Activated T-cell treated with anti-CD3 and anti-CD28 coated beads, Interleukin-2, amount 50 U/mL, for 4 hours (primary cell): ENCODE measurements around the gene AQP10. TPM values are rescaled to one million over a fixed set of nuclear protein-coding genes. Genes with fewer than 3 reads are reported as not detected.
"Not testable (repeated sequence)": the region's sequence is repeated elsewhere in the genome, so short reads cannot be mapped to it uniquely, and the experiment has no call there.

Experiments
- ATAC-seq, 2 donors: fragments of 200-7000 bp; cut with Tn5 transposase; one replicate each; pipeline ENCODE4 v1.10.0; 2021
- DNase-seq: peaks from one replicate; pipeline ENCODE4 v3.0.0-alpha.2; 2020
- H3K27me3 Mint-ChIP-seq: one replicate; pipeline ENCODE4 v1.8.0; 2021; ENCODE audit warnings: low read depth, mixed read lengths
- H3K36me3 Mint-ChIP-seq: one replicate; pipeline ENCODE4 v1.8.0; 2022; ENCODE audit warnings: mixed read lengths; ENCODE audit not compliant: insufficient read depth
- H3K4me1 Mint-ChIP-seq: one replicate; pipeline ENCODE4 v1.8.0; 2021; ENCODE audit warnings: low read depth, mixed read lengths
- H3K4me3 Mint-ChIP-seq: one replicate; pipeline ENCODE4 v1.8.0; 2021; ENCODE audit warnings: mild to moderate bottlenecking, moderate library complexity, mixed read lengths
- H3K9me3 Mint-ChIP-seq: one replicate; pipeline ENCODE4 v1.8.0; 2021; ENCODE audit warnings: mixed read lengths
- total RNA-seq, 3 donors: library from RNA; stranded (reverse); gene quantifications; one replicate each; pipeline ENCODE4 v1.2.1, GENCODE V29; 2021

The AQP10 gene
- total RNA-seq, 3 donors from 2014 or later, result not detected

DNA sequence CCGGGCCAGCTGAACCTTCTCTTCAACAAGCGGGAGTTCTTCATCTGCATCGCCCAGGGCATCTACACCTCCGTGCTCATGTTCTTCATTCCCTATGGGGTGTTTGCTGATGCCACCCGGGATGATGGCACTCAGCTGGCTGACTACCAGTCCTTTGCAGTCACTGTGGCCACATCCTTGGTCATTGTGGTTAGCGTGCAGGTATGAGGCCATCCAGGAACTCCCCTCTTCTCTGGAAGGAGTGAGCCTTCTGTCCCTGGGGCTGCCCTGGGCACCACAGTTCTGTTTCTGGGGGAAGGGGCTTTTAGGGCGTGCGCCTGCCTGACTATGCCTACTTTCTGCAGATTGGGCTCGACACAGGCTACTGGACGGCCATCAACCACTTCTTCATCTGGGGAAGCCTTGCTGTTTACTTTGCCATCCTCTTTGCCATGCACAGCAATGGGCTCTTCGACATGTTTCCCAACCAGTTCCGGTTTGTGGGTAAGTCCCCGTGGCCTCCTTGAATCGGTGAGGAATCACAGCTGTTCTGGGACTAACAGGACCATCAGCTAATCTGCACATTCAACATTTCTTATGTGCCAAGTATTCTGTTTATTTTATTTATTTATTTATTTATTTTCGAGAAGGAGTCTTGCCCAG is 25.5 kb downstream of the AQP10 start:
- Mint-ChIP-seq H3K4me1 (peaks cover 79% of the 10 kb centered on the region), H3K27me3 (no peaks in the 10 kb centered on the region), H3K9me3 (no peaks in the 10 kb centered on the region), H3K4me3 (no peak overlapping the region), H3K36me3 (peaks cover 62% of the 10 kb centered on the region)
- ATAC-seq (no peak), DNase-seq (no peak)

DNA sequence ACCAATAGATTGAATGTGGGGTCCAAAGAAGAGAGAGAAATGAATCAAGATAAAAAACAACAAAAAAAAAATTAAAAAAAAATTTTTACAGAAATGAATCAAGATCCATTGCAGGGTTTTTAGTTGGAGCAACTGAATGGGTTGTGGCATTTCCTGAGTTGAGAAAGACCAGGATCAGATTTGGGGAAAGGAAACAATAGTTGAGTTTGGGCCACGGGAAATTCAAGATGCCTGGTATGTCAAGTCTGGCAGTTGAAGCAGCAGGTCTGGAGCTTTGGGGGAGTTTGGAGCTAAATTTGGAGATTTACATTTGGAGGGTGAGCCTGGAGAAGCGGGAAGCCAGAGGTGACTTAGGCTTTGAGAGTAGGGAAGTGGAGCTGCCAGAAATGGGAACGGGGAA is 27.1 kb downstream of the AQP10 start:
- no peak for ATAC-seq
- H3K36me3 Mint-ChIP-seq, result peaks cover 51% of the 10 kb centered on the region
- no peaks in the 10 kb centered on the region for H3K9me3 Mint-ChIP-seq
- DNase-seq, result no peak
- peaks cover 74% of the 10 kb centered on the region for H3K4me1 Mint-ChIP-seq
- H3K4me3 Mint-ChIP-seq, result no peak overlapping the region
- no peaks in the 10 kb centered on the region for H3K27me3 Mint-ChIP-seq

DNA sequence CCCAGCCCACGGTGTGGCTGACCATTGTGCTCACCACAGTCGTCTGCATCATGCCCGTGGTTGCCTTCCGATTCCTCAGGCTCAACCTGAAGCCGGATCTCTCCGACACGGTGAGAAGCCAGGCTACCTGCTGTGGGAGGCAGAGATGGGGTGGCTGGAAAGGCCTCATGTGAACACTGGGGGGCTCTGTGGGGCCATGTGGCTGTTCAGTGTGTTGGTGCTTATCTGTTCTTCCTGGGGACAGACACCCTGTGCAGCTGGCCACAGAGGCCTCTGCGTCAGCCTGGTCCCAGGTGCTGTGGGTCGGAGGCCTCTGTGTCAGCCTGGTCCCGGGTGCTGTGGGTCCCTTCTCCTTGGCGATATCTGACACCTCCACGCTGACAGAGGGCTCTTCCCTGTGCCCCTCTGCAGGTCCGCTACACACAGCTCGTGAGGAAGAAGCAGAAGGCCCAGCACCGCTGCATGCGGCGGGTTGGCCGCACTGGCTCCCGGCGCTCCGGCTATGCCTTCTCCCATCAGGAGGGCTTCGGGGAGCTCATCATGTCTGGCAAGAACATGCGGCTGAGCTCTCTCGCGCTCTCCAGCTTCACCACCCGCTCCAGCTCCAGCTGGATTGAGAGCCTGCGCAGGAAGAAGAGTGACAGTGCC is 27.7 kb downstream of the AQP10 start:
- ATAC-seq, result no peak
- peaks cover 47% of the 10 kb centered on the region for H3K36me3 Mint-ChIP-seq

DNA sequence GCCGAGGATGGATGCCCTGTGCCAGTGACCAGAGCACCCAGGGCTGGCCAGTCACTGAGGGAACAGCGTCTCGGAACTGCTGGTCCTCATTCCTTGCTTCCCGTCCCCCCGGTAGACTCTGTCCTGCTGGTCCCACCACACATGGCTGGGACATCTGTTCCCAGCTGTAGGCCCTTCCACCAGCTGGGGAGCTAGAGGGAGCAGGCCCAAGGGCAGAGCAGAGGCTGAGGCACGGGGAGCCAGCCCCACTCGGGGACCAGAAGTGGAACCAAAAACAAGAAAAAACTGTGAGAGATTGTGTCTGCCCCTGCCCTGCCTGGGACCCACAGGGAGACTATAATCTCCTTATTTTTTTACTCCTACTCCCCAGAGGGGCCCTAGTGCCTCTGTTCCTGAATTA is 28.2 kb downstream of the AQP10 start:
- Mint-ChIP-seq H3K9me3 (no peaks in the 10 kb centered on the region), H3K4me3 (no peak overlapping the region), H3K36me3 (peaks cover 43% of the 10 kb centered on the region), H3K4me1 (peaks cover 74% of the 10 kb centered on the region), H3K27me3 (no peaks in the 10 kb centered on the region)
- no peak for DNase-seq
- no peak for ATAC-seq

More for the DNA sequence above, 27.7 kb downstream of the AQP10 start:
- Mint-ChIP-seq H3K9me3 (no peaks in the 10 kb centered on the region), H3K4me1 (peaks cover 74% of the 10 kb centered on the region), H3K27me3 (no peaks in the 10 kb centered on the region), H3K4me3 (no peak overlapping the region)
- DNase-seq, result no peak

DNA sequence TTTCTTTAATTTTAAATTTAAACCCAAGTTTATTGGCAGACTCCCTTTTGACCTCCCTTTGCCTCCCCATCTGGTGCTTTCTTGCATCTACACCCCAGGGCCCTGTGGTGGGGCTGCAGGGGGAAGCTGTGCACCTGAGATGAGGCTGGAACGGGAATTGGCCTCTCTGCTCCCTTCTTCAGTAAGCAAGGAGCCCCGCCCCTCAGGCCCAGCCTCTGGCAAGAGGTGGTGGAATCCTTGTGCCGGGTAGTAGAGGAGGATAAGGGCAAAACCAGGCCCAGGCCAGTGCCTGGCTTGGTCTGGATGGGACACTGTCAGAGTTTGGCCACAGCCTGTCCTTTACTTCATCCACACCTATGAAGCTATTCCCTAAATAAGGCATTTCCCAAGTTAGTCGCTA is 29.5 kb downstream of the AQP10 start:
- Mint-ChIP-seq H3K9me3 (no peaks in the 10 kb centered on the region), H3K4me3 (no peak overlapping the region), H3K36me3 (peaks cover 33% of the 10 kb centered on the region), H3K4me1 (peaks cover 68% of the 10 kb centered on the region), H3K27me3 (no peaks in the 10 kb centered on the region)
- DNase-seq, result no peak
- no peak for ATAC-seq

DNA sequence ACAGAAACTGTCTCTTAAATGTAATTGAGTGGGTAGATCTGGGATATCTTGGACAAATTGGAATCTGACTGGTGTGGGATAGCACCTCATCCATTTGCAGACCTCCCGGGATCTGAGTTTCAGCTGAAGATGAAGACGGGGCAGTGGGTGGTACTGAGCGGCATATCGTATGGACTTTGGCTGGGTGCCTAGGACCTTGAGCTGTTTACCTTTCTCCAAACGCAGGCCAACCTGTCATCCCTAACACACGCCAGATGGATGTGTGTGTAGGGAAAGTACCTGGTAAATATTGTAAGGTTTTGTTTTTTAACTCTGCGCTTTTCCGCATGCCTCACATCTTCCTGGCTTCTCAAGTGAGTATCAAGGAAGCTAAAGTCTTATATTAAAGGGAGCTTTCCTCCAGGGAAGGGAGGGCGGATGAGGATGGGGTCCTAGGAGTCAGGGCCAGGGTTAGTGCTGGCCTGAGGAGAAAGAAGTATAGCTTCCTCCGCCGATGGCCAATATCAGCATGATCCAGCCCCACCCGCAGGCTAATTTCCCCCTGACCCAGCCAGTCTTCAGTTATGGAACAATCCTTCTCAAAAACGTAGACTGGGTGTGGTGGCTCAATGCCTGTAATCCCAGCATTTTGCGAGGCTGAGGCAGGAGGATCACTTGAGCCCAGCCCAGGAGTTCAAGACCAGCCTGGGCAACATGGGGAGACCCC is 30.6 kb downstream of the AQP10 start:
- ATAC-seq, result no peak
- DNase-seq, result no peak
- Mint-ChIP-seq H3K4me1 (peaks cover 58% of the 10 kb centered on the region), H3K4me3 (peak overlapping the region; percentile 37), H3K27me3 (no peaks in the 10 kb centered on the region), H3K36me3 (peaks cover 24% of the 10 kb centered on the region), H3K9me3 (no peaks in the 10 kb centered on the region)

DNA sequence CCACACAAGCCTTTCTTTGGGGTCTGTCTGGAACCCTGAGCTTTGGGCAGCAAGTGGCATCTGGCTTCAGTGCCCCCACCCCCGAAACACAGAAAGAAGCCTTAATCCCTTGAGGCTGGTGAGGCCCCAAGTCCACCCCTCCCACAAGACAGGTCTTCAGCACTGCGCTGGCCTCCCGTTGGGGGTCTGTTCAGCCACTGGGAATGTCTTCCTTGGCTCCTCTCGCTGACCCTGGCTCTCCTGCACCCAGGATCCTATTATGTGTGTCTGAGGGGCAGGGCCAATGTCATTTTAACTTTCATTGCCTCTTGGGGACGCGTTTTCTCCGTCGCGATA is 31.3 kb downstream of the AQP10 start:
- no peak for DNase-seq
- no peaks in the 10 kb centered on the region for H3K9me3 Mint-ChIP-seq
- no peaks in the 10 kb centered on the region for H3K27me3 Mint-ChIP-seq
- H3K36me3 Mint-ChIP-seq, result peaks cover 20% of the 10 kb centered on the region
- ATAC-seq, result no peak
- peaks cover 53% of the 10 kb centered on the region for H3K4me1 Mint-ChIP-seq
- peak overlapping the region; percentile 87 for H3K4me3 Mint-ChIP-seq

DNA sequence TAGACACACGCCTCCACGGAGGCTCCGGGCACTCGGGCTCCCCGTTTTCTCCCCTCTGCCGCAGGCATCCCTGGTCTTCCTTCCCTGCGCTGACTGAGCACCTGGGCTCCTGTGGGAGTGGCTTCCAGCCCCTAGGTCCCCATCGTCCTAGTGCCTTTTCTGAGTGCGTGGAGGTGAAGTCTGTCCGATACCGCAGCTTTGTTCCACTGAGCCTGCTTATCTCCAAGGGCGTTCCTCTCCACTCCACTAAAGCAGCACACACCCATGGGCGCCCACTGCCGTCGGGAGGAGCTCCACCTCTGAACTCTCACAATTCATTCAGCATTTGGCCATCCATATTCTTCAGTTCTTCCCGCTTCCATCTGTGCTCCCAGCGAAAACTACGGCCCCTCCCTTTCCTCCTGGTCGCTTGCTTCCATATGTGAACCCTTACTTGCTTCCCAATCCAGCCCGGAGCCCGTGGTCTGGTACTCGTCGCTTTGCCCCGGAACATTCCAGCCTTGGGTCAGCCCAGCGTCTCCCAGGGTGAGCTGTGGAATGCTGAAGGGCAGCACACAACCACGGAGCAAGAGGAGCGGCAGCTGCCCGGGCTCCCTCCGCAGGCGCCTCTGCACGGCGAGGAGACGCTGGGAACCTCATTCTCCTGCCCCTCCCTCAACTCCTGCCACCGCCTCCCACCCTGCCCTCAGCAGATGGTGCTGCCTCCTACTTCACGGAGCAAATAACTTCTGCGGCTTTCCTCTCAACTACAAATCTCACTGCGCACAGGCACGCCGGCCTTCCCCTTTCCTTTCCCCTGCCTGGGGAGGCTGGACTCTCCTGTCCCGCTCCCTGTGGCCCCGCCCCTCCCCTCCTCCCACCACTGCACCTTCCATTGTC is 31.9 kb downstream of the AQP10 start:
- peak; percentile 44 for DNase-seq
- no peaks in the 10 kb centered on the region for H3K27me3 Mint-ChIP-seq
- H3K4me1 Mint-ChIP-seq, result peaks cover 49% of the 10 kb centered on the region
- peaks cover 18% of the 10 kb centered on the region for H3K36me3 Mint-ChIP-seq
- ATAC-seq, result peak; percentile 69 to 74
- no peaks in the 10 kb centered on the region for H3K9me3 Mint-ChIP-seq
- H3K4me3 Mint-ChIP-seq, result peak overlapping the region; percentile 87

DNA sequence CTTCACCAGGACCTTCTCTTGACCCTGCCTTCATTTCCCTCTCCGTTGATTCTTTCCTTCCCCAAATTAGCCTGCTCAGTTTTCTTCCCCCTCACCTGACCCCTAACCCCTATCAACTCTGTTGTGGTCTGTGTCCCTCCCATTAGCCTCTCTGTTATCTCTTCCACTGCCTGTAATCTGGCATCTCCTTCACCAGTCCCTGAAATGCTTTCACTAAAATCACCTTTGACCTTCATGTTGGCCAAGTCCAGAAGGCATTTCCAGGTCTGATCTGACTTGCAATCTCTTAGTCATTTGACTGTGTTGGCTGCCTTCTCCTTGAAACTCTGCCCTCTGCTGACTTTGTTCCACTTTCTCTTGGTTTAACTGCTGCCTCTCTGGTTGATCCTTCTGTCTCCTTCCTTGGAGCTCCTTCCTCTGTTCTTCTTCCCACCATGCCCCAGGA is 32.6 kb downstream of the AQP10 start:
- peaks cover 43% of the 10 kb centered on the region for H3K4me1 Mint-ChIP-seq
- H3K36me3 Mint-ChIP-seq, result peaks cover 12% of the 10 kb centered on the region
- ATAC-seq, result peak; percentile 70 to 73
- no peaks in the 10 kb centered on the region for H3K27me3 Mint-ChIP-seq
- peak overlapping the region; percentile 87 for H3K4me3 Mint-ChIP-seq
- no peak for DNase-seq
- H3K9me3 Mint-ChIP-seq, result no peaks in the 10 kb centered on the region

DNA sequence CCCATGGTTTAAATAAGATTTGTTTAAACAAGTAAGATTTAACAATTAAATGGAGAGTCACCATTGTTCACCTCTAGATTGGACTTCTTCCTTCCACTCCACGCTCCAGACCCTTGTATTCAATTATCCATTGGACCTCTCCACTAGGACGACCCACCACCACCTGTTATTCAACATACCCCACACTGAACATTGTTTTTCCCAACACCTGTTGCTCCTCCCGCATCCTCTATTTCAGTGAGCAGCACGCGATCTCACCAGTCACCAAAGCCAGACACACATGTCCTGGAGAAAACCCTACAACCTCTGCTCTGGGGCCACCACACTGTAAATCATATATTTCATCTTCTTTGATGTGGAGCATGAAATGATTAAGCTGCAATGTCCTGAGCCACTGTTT is 33.1 kb downstream of the AQP10 start:
- Mint-ChIP-seq H3K4me3 (peak overlapping the region; percentile 87), H3K9me3 (no peaks in the 10 kb centered on the region)

DNA sequence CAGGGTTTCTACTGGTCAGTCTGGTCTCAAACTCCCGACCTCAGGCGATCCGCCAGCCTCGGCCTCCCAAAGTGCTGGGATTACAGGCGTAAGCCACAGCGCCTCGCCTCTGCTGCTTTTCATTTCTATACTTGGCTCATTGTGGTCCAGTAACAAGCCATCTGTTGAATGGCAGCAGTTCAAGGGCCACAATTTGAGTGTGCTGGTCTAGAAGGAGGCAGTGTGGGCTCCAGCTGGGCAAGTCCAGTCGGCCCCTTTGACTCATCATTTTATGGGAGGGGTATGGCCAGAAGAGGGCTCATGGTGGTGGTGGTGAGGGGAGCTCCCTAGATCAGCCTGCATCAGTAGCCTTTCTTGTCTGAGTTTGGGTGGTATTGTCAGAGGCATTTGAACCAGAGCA is 37.6 kb downstream of the AQP10 start:
- Mint-ChIP-seq H3K4me1 (peaks cover 14% of the 10 kb centered on the region), H3K36me3 (no peaks in the 10 kb centered on the region), H3K4me3 (no peak overlapping the region), H3K9me3 (no peaks in the 10 kb centered on the region), H3K27me3 (no peaks in the 10 kb centered on the region)
- ATAC-seq, result no peak
- DNase-seq, result no peak

More for the DNA sequence above, 33.1 kb downstream of the AQP10 start:
- no peak for DNase-seq
- Mint-ChIP-seq H3K36me3 (peaks cover 8% of the 10 kb centered on the region), H3K27me3 (no peaks in the 10 kb centered on the region), H3K4me1 (peaks cover 39% of the 10 kb centered on the region)
- no peak for ATAC-seq

DNA sequence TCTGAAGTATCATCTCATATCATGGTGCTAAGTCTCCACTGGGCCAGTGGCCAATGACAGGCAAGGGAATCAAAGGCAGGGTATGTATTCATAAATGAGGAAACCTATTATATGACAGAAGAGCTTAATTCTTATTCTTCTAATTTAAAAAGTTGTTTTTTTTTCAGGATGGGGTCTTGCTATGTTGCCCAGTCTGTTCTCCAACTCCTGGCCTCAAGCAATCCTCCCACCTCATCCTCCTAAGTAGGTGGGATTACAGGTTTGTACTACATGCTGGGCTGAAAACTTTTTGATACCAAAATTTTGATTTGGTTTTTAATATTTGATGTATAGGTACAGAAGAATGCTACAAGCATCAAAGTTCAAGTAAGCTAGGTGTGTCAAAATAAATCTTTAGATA is 39.4 kb downstream of the AQP10 start:
- ATAC-seq, result no peak
- H3K4me3 Mint-ChIP-seq, result no peak overlapping the region

DNA sequence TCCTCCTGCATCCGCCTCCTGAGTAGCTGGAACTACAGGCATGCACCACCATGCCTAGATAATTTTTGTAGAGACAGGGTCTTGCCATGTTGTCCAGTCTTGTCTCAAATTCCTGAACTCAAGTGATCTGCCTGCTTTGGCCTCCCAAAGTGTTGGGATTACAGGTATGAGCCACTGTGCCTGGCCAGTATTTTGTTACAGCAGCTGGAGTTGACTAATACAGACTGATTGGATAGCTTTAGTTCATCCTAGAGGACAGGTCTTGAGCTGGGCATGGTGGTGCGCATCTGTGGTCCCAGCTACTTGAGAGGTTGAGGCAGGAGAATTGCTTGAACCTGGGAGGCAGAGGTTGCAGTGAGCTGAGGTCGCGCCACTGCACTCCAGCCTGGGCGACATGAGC is 40.0 kb downstream of the AQP10 start:
- H3K4me1 Mint-ChIP-seq, H3K9me3 Mint-ChIP-seq, H3K36me3 Mint-ChIP-seq, H3K27me3 Mint-ChIP-seq, H3K4me3 Mint-ChIP-seq, ATAC-seq, DNase-seq: not testable (repeated sequence)

More for the DNA sequence above, 39.4 kb downstream of the AQP10 start:
- no peaks in the 10 kb centered on the region for H3K27me3 Mint-ChIP-seq
- DNase-seq, result no peak
- H3K36me3 Mint-ChIP-seq, result no peaks in the 10 kb centered on the region
- peaks cover 2% of the 10 kb centered on the region for H3K4me1 Mint-ChIP-seq
- no peaks in the 10 kb centered on the region for H3K9me3 Mint-ChIP-seq

DNA sequence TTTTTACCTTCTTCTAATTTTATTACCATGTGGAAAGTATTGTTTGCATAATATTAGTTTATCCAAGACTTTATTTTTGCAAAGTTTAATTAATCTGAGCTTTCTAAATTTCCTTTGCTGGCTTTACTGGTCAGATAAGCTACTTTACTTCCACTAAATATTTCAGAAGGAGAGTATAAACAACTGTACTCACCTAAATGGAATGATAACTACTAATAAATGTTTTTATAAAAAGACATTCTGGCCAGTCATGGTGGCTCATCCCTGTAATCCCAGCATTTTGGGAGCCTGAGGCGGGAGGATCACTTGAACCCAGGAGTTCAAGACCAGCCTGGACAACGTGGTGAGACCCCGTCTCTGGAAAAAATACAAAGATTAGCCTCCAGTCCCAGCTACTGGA is 40.5 kb downstream of the AQP10 start:
- no peak for DNase-seq
- Mint-ChIP-seq H3K27me3 (no peaks in the 10 kb centered on the region), H3K4me1 (peaks cover 5% of the 10 kb centered on the region), H3K4me3 (no peak overlapping the region), H3K36me3 (no peaks in the 10 kb centered on the region), H3K9me3 (no peaks in the 10 kb centered on the region)
- no peak for ATAC-seq
